GM10266 (cell line): Measurements from ENCODE around the gene UTP3.
"Not testable (repeated sequence)": the region's sequence is repeated elsewhere in the genome, so short reads cannot be mapped to it uniquely, and the experiment has no call there.

Experiments used
- DNase-seq: peaks from one replicate; pipeline ENCODE4 v3.0.0; 2012; ENCODE audit errors: extremely low spot score
- CTCF ChIP-seq: IDR thresholded peaks from 2 replicates; pipeline ENCODE4 v1.5.1; 2012; ENCODE audit warnings: mild to moderate bottlenecking, low read depth; ENCODE audit not compliant: control insufficient read depth, insufficient read depth; ENCODE audit errors: missing control alignments

The UTP3 gene

GRCh38 chr4:70674731-70675130 is 13.6 kb upstream of the UTP3 start:
- DNase-seq = no peak
- no peak for TF ChIP-seq CTCF

- TF ChIP-seq CTCF = no peak
- DNase-seq = no peak
Observed at GRCh38 chr4:70676554-70677090, 11.7 kb upstream of the UTP3 start.

- peak; percentile 12 for DNase-seq
- no peak for TF ChIP-seq CTCF
Observed at GRCh38 chr4:70678383-70678999, 9.8 kb upstream of the UTP3 start.

- TF ChIP-seq CTCF = no peak
- no peak for DNase-seq
Observed at GRCh38 chr4:70680934-70681333, 7.4 kb upstream of the UTP3 start.

GRCh38 chr4:70681704-70682103 is 6.6 kb upstream of the UTP3 start:
- no peak for TF ChIP-seq CTCF
- peak; percentile 24 for DNase-seq

- DNase-seq = not testable (repeated sequence)
Observed at GRCh38 chr4:70682142-70682541, 6.2 kb upstream of the UTP3 start.

GRCh38 chr4:70687392-70687791 is 940 bp upstream of the UTP3 start:
- no peak for TF ChIP-seq CTCF
- no peak for DNase-seq

GRCh38 chr4:70688795-70689231 is 481 bp downstream of the UTP3 start:
- DNase-seq = no peak

More at GRCh38 chr4:70688795-70689231, 481 bp downstream of the UTP3 start:
- no peak for TF ChIP-seq CTCF
